NB4 (cell line): ENCODE results near the gene INS.

Experiments used
- MYC ChIP-seq: IDR thresholded peaks from 2 replicates; pipeline ENCODE4 v1.6.1; 2011; ENCODE audit warnings: low read depth, low read length
- POLR2A ChIP-seq: IDR thresholded peaks from 2 replicates; pipeline ENCODE4 v1.6.1; 2011; ENCODE audit warnings: mild to moderate bottlenecking; ENCODE audit not compliant: insufficient read length; ENCODE audit errors: extremely low read depth
- TF ChIP-seq, protein P1 (sequence below): IDR thresholded peaks from one replicate; pipeline ENCODE4 v1.5.1; 2012; ENCODE audit warnings: low read depth, low read length

DNA sequence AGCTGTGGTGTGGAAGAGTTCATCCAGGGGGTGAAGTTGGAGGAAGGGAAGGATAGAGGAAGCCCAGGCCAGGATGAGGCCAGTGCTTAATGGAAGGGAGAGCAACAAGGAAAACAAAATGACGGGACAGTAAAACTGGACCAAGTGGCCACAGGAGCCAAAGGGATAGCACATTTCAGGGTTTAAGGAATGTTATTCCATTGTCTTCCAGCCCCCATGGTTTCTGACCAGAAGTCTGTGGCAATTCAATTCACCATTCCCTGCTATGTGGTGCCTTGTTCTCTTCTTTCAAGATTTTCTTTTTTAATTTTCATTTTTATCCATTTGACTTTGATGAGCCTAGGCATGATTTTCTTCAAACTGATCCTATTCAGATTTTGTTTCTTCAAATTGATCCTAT, 44.3 kb downstream of the INS start:
- TF ChIP-seq, protein P1, sequence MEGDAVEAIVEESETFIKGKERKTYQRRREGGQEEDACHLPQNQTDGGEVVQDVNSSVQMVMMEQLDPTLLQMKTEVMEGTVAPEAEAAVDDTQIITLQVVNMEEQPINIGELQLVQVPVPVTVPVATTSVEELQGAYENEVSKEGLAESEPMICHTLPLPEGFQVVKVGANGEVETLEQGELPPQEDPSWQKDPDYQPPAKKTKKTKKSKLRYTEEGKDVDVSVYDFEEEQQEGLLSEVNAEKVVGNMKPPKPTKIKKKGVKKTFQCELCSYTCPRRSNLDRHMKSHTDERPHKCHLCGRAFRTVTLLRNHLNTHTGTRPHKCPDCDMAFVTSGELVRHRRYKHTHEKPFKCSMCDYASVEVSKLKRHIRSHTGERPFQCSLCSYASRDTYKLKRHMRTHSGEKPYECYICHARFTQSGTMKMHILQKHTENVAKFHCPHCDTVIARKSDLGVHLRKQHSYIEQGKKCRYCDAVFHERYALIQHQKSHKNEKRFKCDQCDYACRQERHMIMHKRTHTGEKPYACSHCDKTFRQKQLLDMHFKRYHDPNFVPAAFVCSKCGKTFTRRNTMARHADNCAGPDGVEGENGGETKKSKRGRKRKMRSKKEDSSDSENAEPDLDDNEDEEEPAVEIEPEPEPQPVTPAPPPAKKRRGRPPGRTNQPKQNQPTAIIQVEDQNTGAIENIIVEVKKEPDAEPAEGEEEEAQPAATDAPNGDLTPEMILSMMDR = no peak
- TF ChIP-seq MYC = no peak
- TF ChIP-seq POLR2A = no peak
